Gastroesophageal sphincter (tissue), 3 donors: ENCODE data around the gene APBA2.

ENCODE experiments used
- POLR2A ChIP-seq, 2 donors: fragments of 450-650 bp; IDR thresholded peaks; one replicate each; pipeline ENCODE4 v1.6.1; 2017; ENCODE audit warnings: antibody characterized with exemption in 2 of 2, mild to moderate bottlenecking in 2 of 2, moderate library complexity in 1 of 2
- POLR2AphosphoS5 ChIP-seq: sonication (generic); formaldehyde crosslinking; IDR thresholded peaks from one replicate; pipeline ENCODE4 v1.6.1; 2017; ENCODE audit warnings: antibody characterized with exemption
- TF ChIP-seq, protein P1 (sequence below), 4 experiments: fragments of 200-600 bp in 2 of 4; fragments of 450-650 bp in 2 of 4; sonication (generic) in 1 of 4; IDR thresholded peaks; one replicate each; pipeline ENCODE4 v1.5.1; 2017 to 2019; ENCODE audit warnings: antibody characterized with exemption in 4 of 4, mild to moderate bottlenecking in 2 of 4, moderate library complexity in 2 of 4

- TF ChIP-seq, protein P1, sequence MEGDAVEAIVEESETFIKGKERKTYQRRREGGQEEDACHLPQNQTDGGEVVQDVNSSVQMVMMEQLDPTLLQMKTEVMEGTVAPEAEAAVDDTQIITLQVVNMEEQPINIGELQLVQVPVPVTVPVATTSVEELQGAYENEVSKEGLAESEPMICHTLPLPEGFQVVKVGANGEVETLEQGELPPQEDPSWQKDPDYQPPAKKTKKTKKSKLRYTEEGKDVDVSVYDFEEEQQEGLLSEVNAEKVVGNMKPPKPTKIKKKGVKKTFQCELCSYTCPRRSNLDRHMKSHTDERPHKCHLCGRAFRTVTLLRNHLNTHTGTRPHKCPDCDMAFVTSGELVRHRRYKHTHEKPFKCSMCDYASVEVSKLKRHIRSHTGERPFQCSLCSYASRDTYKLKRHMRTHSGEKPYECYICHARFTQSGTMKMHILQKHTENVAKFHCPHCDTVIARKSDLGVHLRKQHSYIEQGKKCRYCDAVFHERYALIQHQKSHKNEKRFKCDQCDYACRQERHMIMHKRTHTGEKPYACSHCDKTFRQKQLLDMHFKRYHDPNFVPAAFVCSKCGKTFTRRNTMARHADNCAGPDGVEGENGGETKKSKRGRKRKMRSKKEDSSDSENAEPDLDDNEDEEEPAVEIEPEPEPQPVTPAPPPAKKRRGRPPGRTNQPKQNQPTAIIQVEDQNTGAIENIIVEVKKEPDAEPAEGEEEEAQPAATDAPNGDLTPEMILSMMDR (IDR thresholded peaks at IDR 0.05), result no peak
- TF ChIP-seq POLR2A (IDR thresholded peaks at IDR 0.05) (no peak), POLR2AphosphoS5 (no peak)
These were observed 215.7 kb downstream of the APBA2 start for GRCh38 chr15:29101491-29101890.
